DOHH2 (cell line): Measurements from ENCODE around the gene TP63.

ENCODE experiments used
- H3F3A ChIP-seq: fragments of 200-600 bp; sonication (generic), shearing (Covaris generic); 2 replicates; pipeline ENCODE4 v1.6.0; 2016; ENCODE audit warnings: antibody characterized with exemption, mild to moderate bottlenecking; ENCODE audit not compliant: control insufficient read depth, insufficient read depth
- H3K27ac ChIP-seq: fragments of 200-600 bp; sonication (generic); 2 replicates; pipeline ENCODE4 v1.5.1; 2014; ENCODE audit warnings: low read depth, mild to moderate bottlenecking, low read length, moderate library complexity
- H3K27me3 ChIP-seq: fragments of 200-600 bp; sonication (generic); 2 replicates; pipeline ENCODE4 v1.6.1; 2014; ENCODE audit warnings: mild to moderate bottlenecking, low read length, mixed read lengths; ENCODE audit not compliant: control insufficient read depth
- H3K36me3 ChIP-seq: fragments of 200-600 bp; sonication (generic); 2 replicates; pipeline ENCODE4 v1.6.1; 2014; ENCODE audit warnings: mild to moderate bottlenecking, low read length, moderate library complexity, mixed read lengths; ENCODE audit not compliant: control insufficient read depth
- H3K4me1 ChIP-seq: fragments of 200-600 bp; sonication (generic); 2 replicates; pipeline ENCODE4 v1.6.1; 2014; ENCODE audit warnings: mild to moderate bottlenecking, low read length, mixed read lengths; ENCODE audit not compliant: control insufficient read depth
- H3K4me2 ChIP-seq: fragments of 200-600 bp; sonication (generic); 2 replicates; pipeline ENCODE4 v1.6.0; 2014; ENCODE audit warnings: mild to moderate bottlenecking, low read length, moderate library complexity
- H3K4me3 ChIP-seq: fragments of 200-600 bp; sonication (generic); 2 replicates; pipeline ENCODE4 v1.5.1; 2014; ENCODE audit warnings: mild to moderate bottlenecking, low read length, mixed read lengths
- H3K79me2 ChIP-seq: fragments of 200-600 bp; sonication (generic); 2 replicates; pipeline ENCODE4 v1.6.1; 2014; ENCODE audit warnings: mild to moderate bottlenecking, low read length, mixed read lengths; ENCODE audit not compliant: control insufficient read depth
- H3K9me2 ChIP-seq: fragments of 200-600 bp; sonication (generic); replicated peaks from 2 replicates; pipeline ENCODE4 v1.6.1; 2014; ENCODE audit warnings: mild to moderate bottlenecking, low read length, mixed read lengths; ENCODE audit not compliant: control insufficient read depth
- H3K9me3 ChIP-seq: fragments of 200-600 bp; sonication (generic); 2 replicates; pipeline ENCODE4 v1.6.1; 2014; ENCODE audit warnings: antibody characterized with exemption, low read length, mixed read lengths; ENCODE audit not compliant: control insufficient read depth, insufficient read depth
- H4K20me1 ChIP-seq: fragments of 200-600 bp; sonication (generic); 2 replicates; pipeline ENCODE4 v1.6.0; 2014; ENCODE audit warnings: low read depth, mild to moderate bottlenecking, antibody characterized with exemption, low read length, moderate library complexity; ENCODE audit not compliant: control insufficient read depth, insufficient read depth
- CTCF ChIP-seq: fragments of 200-600 bp; sonication (generic); IDR thresholded peaks from one replicate; pipeline ENCODE4 v1.5.1; 2014; ENCODE audit warnings: antibody characterized with exemption, mild to moderate bottlenecking, low read depth, low read length; ENCODE audit not compliant: poor library complexity, severe bottlenecking
- EZH2phosphoT487 ChIP-seq: fragments of 200-600 bp; sonication (generic); IDR thresholded peaks from 2 replicates; pipeline ENCODE4 v1.6.1; 2017; ENCODE audit warnings: borderline replicate concordance, mild to moderate bottlenecking, antibody characterized with exemption, low read length, moderate library complexity, mixed read lengths

The TP63 gene

GRCh38 chr3:189799366-189799765 is 168.2 kb downstream of the TP63 start:
- no peaks in the 10 kb centered on the region for H3F3A ChIP-seq
- H3K4me1 ChIP-seq = no peaks in the 10 kb centered on the region
- H3K27ac ChIP-seq = no peak overlapping the region
- no peak overlapping the region for H3K4me3 ChIP-seq
- no peak overlapping the region for H3K4me2 ChIP-seq
- no peaks in the 10 kb centered on the region for H4K20me1 ChIP-seq
- no peaks in the 10 kb centered on the region for H3K27me3 ChIP-seq
- no peaks in the 10 kb centered on the region for H3K9me3 ChIP-seq
- TF ChIP-seq EZH2phosphoT487 (no peak), CTCF (no peak)
- H3K79me2 ChIP-seq = no peaks in the 10 kb centered on the region
- no peaks in the 10 kb centered on the region for H3K36me3 ChIP-seq
- H3K9me2 ChIP-seq = no peaks in the 10 kb centered on the region

GRCh38 chr3:189800436-189800835 is 169.2 kb downstream of the TP63 start:
- no peaks in the 10 kb centered on the region for H3F3A ChIP-seq
- H4K20me1 ChIP-seq = no peaks in the 10 kb centered on the region
- no peaks in the 10 kb centered on the region for H3K27me3 ChIP-seq
- H3K4me3 ChIP-seq = no peak overlapping the region
- no peak overlapping the region for H3K4me2 ChIP-seq
- H3K36me3 ChIP-seq = no peaks in the 10 kb centered on the region
- H3K27ac ChIP-seq = no peak overlapping the region
- TF ChIP-seq CTCF (no peak), EZH2phosphoT487 (no peak)
- H3K9me3 ChIP-seq = no peaks in the 10 kb centered on the region
- H3K4me1 ChIP-seq = no peaks in the 10 kb centered on the region
- no peaks in the 10 kb centered on the region for H3K79me2 ChIP-seq
- H3K9me2 ChIP-seq = no peaks in the 10 kb centered on the region

GRCh38 chr3:189803254-189803653 is 172.1 kb downstream of the TP63 start:
- H3K4me1 ChIP-seq = no peaks in the 10 kb centered on the region
- H3K9me3 ChIP-seq = no peaks in the 10 kb centered on the region
- no peaks in the 10 kb centered on the region for H4K20me1 ChIP-seq
- no peaks in the 10 kb centered on the region for H3F3A ChIP-seq
- H3K36me3 ChIP-seq = no peaks in the 10 kb centered on the region
- H3K4me2 ChIP-seq = no peak overlapping the region
- no peaks in the 10 kb centered on the region for H3K79me2 ChIP-seq
- no peak overlapping the region for H3K4me3 ChIP-seq
- TF ChIP-seq EZH2phosphoT487 (no peak), CTCF (no peak)
- no peaks in the 10 kb centered on the region for H3K9me2 ChIP-seq
- H3K27me3 ChIP-seq = no peaks in the 10 kb centered on the region
- H3K27ac ChIP-seq = no peak overlapping the region
